ENCODE results near the gene SAMD11.

DNA sequence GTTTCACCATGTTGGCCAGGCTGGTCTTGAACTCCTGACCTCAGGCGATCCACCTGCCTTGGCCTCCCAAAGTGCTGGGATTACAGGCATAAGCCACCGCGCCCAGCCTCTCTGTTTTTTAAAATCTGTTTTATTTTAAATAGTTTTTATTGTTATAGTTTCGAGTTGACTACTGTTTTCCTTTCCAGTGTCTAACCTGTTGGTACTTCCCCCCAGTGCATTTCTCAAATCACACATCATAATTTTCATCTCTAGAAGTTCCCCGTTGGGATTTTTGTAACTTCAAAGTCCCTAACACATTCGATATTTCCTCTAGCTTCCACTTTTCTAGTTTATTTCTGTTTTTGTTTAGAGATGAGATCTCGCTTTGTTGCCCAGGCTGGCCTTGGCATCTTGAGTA, 68.6 kb downstream of the SAMD11 start:
- TF ChIP-seq, protein P1, sequence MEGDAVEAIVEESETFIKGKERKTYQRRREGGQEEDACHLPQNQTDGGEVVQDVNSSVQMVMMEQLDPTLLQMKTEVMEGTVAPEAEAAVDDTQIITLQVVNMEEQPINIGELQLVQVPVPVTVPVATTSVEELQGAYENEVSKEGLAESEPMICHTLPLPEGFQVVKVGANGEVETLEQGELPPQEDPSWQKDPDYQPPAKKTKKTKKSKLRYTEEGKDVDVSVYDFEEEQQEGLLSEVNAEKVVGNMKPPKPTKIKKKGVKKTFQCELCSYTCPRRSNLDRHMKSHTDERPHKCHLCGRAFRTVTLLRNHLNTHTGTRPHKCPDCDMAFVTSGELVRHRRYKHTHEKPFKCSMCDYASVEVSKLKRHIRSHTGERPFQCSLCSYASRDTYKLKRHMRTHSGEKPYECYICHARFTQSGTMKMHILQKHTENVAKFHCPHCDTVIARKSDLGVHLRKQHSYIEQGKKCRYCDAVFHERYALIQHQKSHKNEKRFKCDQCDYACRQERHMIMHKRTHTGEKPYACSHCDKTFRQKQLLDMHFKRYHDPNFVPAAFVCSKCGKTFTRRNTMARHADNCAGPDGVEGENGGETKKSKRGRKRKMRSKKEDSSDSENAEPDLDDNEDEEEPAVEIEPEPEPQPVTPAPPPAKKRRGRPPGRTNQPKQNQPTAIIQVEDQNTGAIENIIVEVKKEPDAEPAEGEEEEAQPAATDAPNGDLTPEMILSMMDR (IDR thresholded peaks at IDR 0.05): no peak
- no peak for TF ChIP-seq POLR2A (IDR thresholded peaks at IDR 0.05)
